HG03108 (cell line): ENCODE results near the gene ANO2.

ENCODE experiments used
- ATAC-seq: cut with Tn5 transposase; IDR thresholded peaks from one replicate; pipeline ENCODE4 v1.9.1; 2021; ENCODE audit warnings: moderate library complexity; ENCODE audit not compliant: unreplicated experiment

ANO2 gene

GRCh38 chr12:5921027-5921909 lies 23.8 kb downstream of the ANO2 start:
- no peak for ATAC-seq

GRCh38 chr12:5916785-5917290 lies 28.2 kb downstream of the ANO2 start:
- no peak for ATAC-seq

GRCh38 chr12:5915511-5915910 lies 29.5 kb downstream of the ANO2 start:
- ATAC-seq, result no peak

GRCh38 chr12:5914387-5915149 lies 30.5 kb downstream of the ANO2 start:
- ATAC-seq, result no peak

- ATAC-seq, result no peak
Measured at GRCh38 chr12:5913387-5913786, 31.7 kb downstream of the ANO2 start.

GRCh38 chr12:5912437-5913334 lies 32.4 kb downstream of the ANO2 start:
- no peak for ATAC-seq

- no peak for ATAC-seq
Measured at GRCh38 chr12:5912011-5912410, 33.0 kb downstream of the ANO2 start.

- ATAC-seq, result no peak
Measured at GRCh38 chr12:5910790-5911548, 34.1 kb downstream of the ANO2 start.

- no peak for ATAC-seq
Measured at GRCh38 chr12:5909560-5909959, 35.5 kb downstream of the ANO2 start.

GRCh38 chr12:5908251-5908650 lies 36.8 kb downstream of the ANO2 start:
- ATAC-seq, result no peak

GRCh38 chr12:5907807-5908206 lies 37.3 kb downstream of the ANO2 start:
- ATAC-seq, result no peak

GRCh38 chr12:5905757-5906156 lies 39.3 kb downstream of the ANO2 start:
- no peak for ATAC-seq

- no peak for ATAC-seq
Measured at GRCh38 chr12:5904969-5905368, 40.1 kb downstream of the ANO2 start.

- ATAC-seq, result no peak
Measured at GRCh38 chr12:5904441-5904840, 40.6 kb downstream of the ANO2 start.

GRCh38 chr12:5902736-5903135 lies 42.3 kb downstream of the ANO2 start:
- no peak for ATAC-seq

- ATAC-seq, result no peak
Measured at GRCh38 chr12:5901416-5901815, 43.6 kb downstream of the ANO2 start.

- ATAC-seq, result no peak
Measured at GRCh38 chr12:5900533-5901205, 44.4 kb downstream of the ANO2 start.

- no peak for ATAC-seq
Measured at GRCh38 chr12:5900076-5900475, 45.0 kb downstream of the ANO2 start.

GRCh38 chr12:5899675-5900074 lies 45.4 kb downstream of the ANO2 start:
- ATAC-seq, result no peak

GRCh38 chr12:5898874-5899273 lies 46.2 kb downstream of the ANO2 start:
- no peak for ATAC-seq
